PC-9 (cell line): ENCODE measurements around the gene ODF2. TPM values are rescaled to one million over a fixed set of nuclear protein-coding genes. Genes with fewer than 3 reads are reported as not detected.
"Not testable (repeated sequence)": the region's sequence is repeated elsewhere in the genome, so short reads cannot be mapped to it uniquely, and the experiment has no call there.

Experiments used
- BruUV-seq: library from RNA; stranded (reverse); fragments of 400-500 nt; replicated peaks from 2 replicates; lab custom pipeline; 2021; lab: Mats Ljungman, UMichigan
- CTCF ChIA-PET: fragments of 300-600 bp; sonication (Branson Sonifier 250); formaldehyde crosslinking; loops from one replicate; lab custom pipeline; 2022; ENCODE audit warnings: antibody characterized with exemption; lab: Charles Lee
- POLR2A ChIA-PET: fragments of 300-600 bp; sonication (Branson Sonifier 250); formaldehyde crosslinking; loops from one replicate; lab custom pipeline; 2022; ENCODE audit warnings: antibody characterized with exemption; ENCODE audit not compliant: unreplicated experiment; lab: Charles Lee
- DNase-seq, 2 experiments: peaks; one replicate each; pipeline versions ENCODE4 v3.0.0 to v3.0.0-alpha.2; 2015 to 2022; ENCODE audit warnings: mixed read lengths in 1 of 2
- H2AFZ ChIP-seq: fragments of 200-600 bp; sonication (generic); 2 replicates; pipeline ENCODE4 v1.8.1; 2017; ENCODE audit warnings: antibody characterized with exemption
- H3F3A ChIP-seq: fragments of 200-600 bp; sonication (generic); 2 replicates; pipeline ENCODE4 v1.8.1; 2017; ENCODE audit warnings: antibody characterized with exemption, mild to moderate bottlenecking, low read depth; ENCODE audit not compliant: insufficient read depth
- H3K27ac ChIP-seq: fragments of 200-600 bp; sonication (generic); 2 replicates; pipeline ENCODE4 v1.6.1; 2016; ENCODE audit warnings: mixed run types
- H3K27me3 ChIP-seq: fragments of 200-600 bp; sonication (generic); 2 replicates; pipeline ENCODE4 v1.6.1; 2016; ENCODE audit warnings: low read depth, mixed run types; ENCODE audit not compliant: insufficient read depth
- H3K36me3 ChIP-seq: fragments of 200-600 bp; sonication (generic); 2 replicates; pipeline ENCODE4 v1.6.1; 2016; ENCODE audit warnings: low read depth, mixed run types
- H3K4me1 ChIP-seq: fragments of 200-600 bp; sonication (generic); replicated peaks from 2 replicates; pipeline ENCODE4 v1.6.1; 2016; ENCODE audit warnings: mixed run types; ENCODE audit not compliant: insufficient read depth
- H3K4me2 ChIP-seq: fragments of 200-600 bp; sonication (generic); 2 replicates; pipeline ENCODE4 v1.6.1; 2017; ENCODE audit warnings: mixed run types
- H3K4me3 ChIP-seq: fragments of 200-600 bp; sonication (generic); 2 replicates; pipeline ENCODE4 v1.6.1; 2016; ENCODE audit warnings: mixed run types
- H3K79me2 ChIP-seq: fragments of 200-600 bp; sonication (generic); 2 replicates; pipeline ENCODE4 v1.6.1; 2017; ENCODE audit warnings: low read depth, mixed run types
- H3K9me2 ChIP-seq: fragments of 200-600 bp; sonication (generic); 2 replicates; pipeline ENCODE4 v1.8.1; 2017; ENCODE audit warnings: mild to moderate bottlenecking; ENCODE audit not compliant: insufficient read depth
- H3K9me3 ChIP-seq: fragments of 200-600 bp; sonication (generic); 2 replicates; pipeline ENCODE4 v1.8.1; 2016; ENCODE audit warnings: low read depth; ENCODE audit not compliant: insufficient read depth
- H4K20me1 ChIP-seq: fragments of 200-600 bp; sonication (generic); 2 replicates; pipeline ENCODE4 v1.8.1; 2017; ENCODE audit not compliant: insufficient read depth
- CTCF ChIP-seq: fragments of 200-600 bp; sonication (generic); conservative IDR thresholded peaks from 2 replicates; pipeline ENCODE4 v1.6.1; 2017; ENCODE audit warnings: mixed run types, antibody characterized with exemption, mild to moderate bottlenecking, moderate library complexity
- EZH2 ChIP-seq: fragments of 200-600 bp; sonication (generic); IDR thresholded peaks from 2 replicates; pipeline ENCODE4 v1.8.0; 2017; ENCODE audit warnings: antibody characterized with exemption, low read depth
- intact Hi-C: fragments of 100-400 bp; cut with micrococcal nuclease; formaldehyde crosslinking; loops from one replicate; pipeline ENCODE4 v1.10.0; 2022; ENCODE audit not compliant: unreplicated experiment
- total RNA-seq: library from RNA; stranded (reverse); gene quantifications from 2 replicates; pipeline ENCODE4 v1.2.3, GENCODE V29; 2021

The ODF2 gene
- total RNA-seq, 1 experiment from 2014 or later = 58.2 TPM

DNA sequence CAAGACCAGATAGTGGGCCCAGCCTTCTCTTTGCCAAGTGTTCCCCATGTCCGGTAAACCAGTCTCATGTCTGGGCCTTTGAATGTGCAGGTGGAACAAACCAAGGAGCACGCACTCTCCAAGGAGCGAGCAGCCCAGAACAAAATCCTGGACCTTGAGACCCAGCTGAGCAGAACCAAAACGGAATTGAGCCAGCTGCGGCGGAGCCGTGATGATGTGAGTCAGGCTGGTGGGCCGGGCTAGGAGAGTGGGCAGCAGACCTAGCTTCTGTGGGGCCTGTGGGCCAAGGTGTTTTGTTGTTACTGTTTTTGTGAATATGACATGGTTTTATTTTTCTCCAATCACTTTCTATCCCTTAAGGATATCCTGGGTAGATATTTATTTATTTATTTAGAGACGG is 43.1 kb downstream of the ODF2 start:
- POLR2A ChIA-PET = no interaction called here
- no TSS peak for BruUV-seq
- CTCF ChIA-PET = no interaction called here

GRCh38 chr9:128499920-128500319 is 44.1 kb downstream of the ODF2 start:
- H3K4me2 ChIP-seq = no peak overlapping the region
- no peaks in the 10 kb centered on the region for H4K20me1 ChIP-seq
- DNase-seq = no peak
- H3K9me2 ChIP-seq = no peaks in the 10 kb centered on the region
- H3K9me3 ChIP-seq = no peaks in the 10 kb centered on the region
- H3K27ac ChIP-seq = no peak overlapping the region
- no TSS peak for BruUV-seq
- no peak for TF ChIP-seq CTCF
- TF ChIP-seq EZH2 = no peak
- intact Hi-C loops = no loop called here
- peaks cover 6% of the 10 kb centered on the region for H3K4me1 ChIP-seq
- H3F3A ChIP-seq = peaks cover 15% of the 10 kb centered on the region; the same call in 1 of the 2 replicates
- no peak overlapping the region for H3K4me3 ChIP-seq
- ChIA-PET CTCF (interaction anchor here (0.7 kb wide), 1 partner anchor 562 kb away, joined by 3 read pairs; the partner anchor contains the start of gene DPM2), POLR2A (no interaction called here)
- H2AFZ ChIP-seq = no peak overlapping the region
- no peaks in the 10 kb centered on the region for H3K27me3 ChIP-seq
- peaks cover 3% of the 10 kb centered on the region for H3K79me2 ChIP-seq
- no peaks in the 10 kb centered on the region for H3K36me3 ChIP-seq

More for the DNA sequence above, 43.1 kb downstream of the ODF2 start:
- Histone ChIP-seq H4K20me1 (no peaks in the 10 kb centered on the region), H3K4me1 (peaks cover 5% of the 10 kb centered on the region), H3K36me3 (no peaks in the 10 kb centered on the region), H3K9me3 (no peaks in the 10 kb centered on the region), H3K4me3 (no peak overlapping the region), H3K79me2 (no peaks in the 10 kb centered on the region), H3F3A (peaks cover 10% of the 10 kb centered on the region; the same call in 1 of the 2 replicates), H3K27ac (no peak overlapping the region), H3K9me2 (no peaks in the 10 kb centered on the region), H2AFZ (no peak overlapping the region), H3K27me3 (no peaks in the 10 kb centered on the region), H3K4me2 (no peak overlapping the region)
- no peak for DNase-seq
- intact Hi-C loops = no loop called here
- TF ChIP-seq EZH2 (no peak), CTCF (no peak)

DNA sequence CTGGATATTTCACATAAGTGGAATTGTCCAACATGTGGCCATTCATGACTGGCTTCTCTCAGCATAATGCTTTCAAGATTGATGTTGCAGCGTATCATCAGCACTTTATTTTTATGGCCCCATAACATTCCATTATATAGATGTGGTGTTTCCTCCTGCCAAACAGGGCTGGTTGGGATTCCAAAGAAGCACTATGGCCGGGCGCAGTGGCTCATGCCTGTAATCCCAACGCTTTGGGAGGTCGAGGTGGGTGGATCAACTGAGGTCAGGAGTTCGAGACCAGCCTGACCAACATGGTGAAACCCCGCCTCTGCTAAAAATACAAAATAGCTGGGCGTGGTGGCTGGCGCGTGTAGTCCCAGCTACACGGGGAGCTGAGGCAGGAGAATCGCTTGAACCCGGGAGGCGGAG is 47.6 kb downstream of the ODF2 start:
- POLR2A ChIA-PET = interaction anchor here (0.7 kb wide), 1 partner anchor 8 kb away, joined by 3 read pairs; no protein-coding TSS in a partner anchor

More for the DNA sequence above, 47.6 kb downstream of the ODF2 start:
- H3K9me3 ChIP-seq, BruUV-seq, H3K36me3 ChIP-seq, H3K9me2 ChIP-seq, H3K27me3 ChIP-seq, H3K27ac ChIP-seq, H4K20me1 ChIP-seq, intact Hi-C loops, CTCF ChIA-PET: not testable (repeated sequence)
- Histone ChIP-seq H3K79me2 (peaks cover 28% of the 10 kb centered on the region), H3F3A (peaks cover 15% of the 10 kb centered on the region; the same call in 1 of the 2 replicates), H3K4me1 (peaks cover 17% of the 10 kb centered on the region), H2AFZ (peak overlapping the region; percentile 93), H3K4me2 (peak overlapping the region; percentile 91), H3K4me3 (peak overlapping the region; percentile 94; the same call in 1 of the 2 replicates)
- peak in 1 of 2 experiments; percentile 6 for DNase-seq
